GM03348 (cell line): ENCODE results near the gene NHS.
A peak's percentile ranks its signal among the peaks of the same experiment; 100 is the strongest.

Experiments used
- DNase-seq: peaks from one replicate; pipeline ENCODE4 v3.0.0; 2012; ENCODE audit warnings: low spot score

Gene NHS

GRCh38 chrX:17679261-17679660 lies 304.3 kb downstream of the NHS start:
- no peak for DNase-seq

GRCh38 chrX:17679820-17680219 lies 304.8 kb downstream of the NHS start:
- no peak for DNase-seq

GRCh38 chrX:17680732-17681413 lies 305.9 kb downstream of the NHS start:
- DNase-seq: peak; percentile 5

- DNase-seq: no peak
Observed at GRCh38 chrX:17682259-17682658, 307.3 kb downstream of the NHS start.

GRCh38 chrX:17685026-17685425 lies 310.0 kb downstream of the NHS start:
- no peak for DNase-seq

- DNase-seq: no peak
Observed at GRCh38 chrX:17687648-17688047, 312.6 kb downstream of the NHS start.

GRCh38 chrX:17689971-17690409 lies 315.0 kb downstream of the NHS start:
- DNase-seq: peak; percentile 54

- no peak for DNase-seq
Observed at GRCh38 chrX:17692709-17693346, 317.8 kb downstream of the NHS start.

- peak; percentile 12 for DNase-seq
Observed at GRCh38 chrX:17697191-17697590, 322.2 kb downstream of the NHS start.

GRCh38 chrX:17700976-17701375 lies 326.0 kb downstream of the NHS start:
- DNase-seq: no peak

- no peak for DNase-seq
Observed at GRCh38 chrX:17703201-17703600, 328.2 kb downstream of the NHS start.

- no peak for DNase-seq
Observed at GRCh38 chrX:17705211-17705610, 330.2 kb downstream of the NHS start.

GRCh38 chrX:17706676-17707075 lies 331.7 kb downstream of the NHS start:
- peak; percentile 82 for DNase-seq

- no peak for DNase-seq
Observed at GRCh38 chrX:17707731-17708130, 332.7 kb downstream of the NHS start.

GRCh38 chrX:17710871-17711301 lies 335.9 kb downstream of the NHS start:
- DNase-seq: peak; percentile 3

GRCh38 chrX:17713288-17713687 lies 338.3 kb downstream of the NHS start:
- no peak for DNase-seq

GRCh38 chrX:17718649-17719165 lies 343.7 kb downstream of the NHS start:
- no peak for DNase-seq

GRCh38 chrX:17719711-17720110 lies 344.7 kb downstream of the NHS start:
- DNase-seq: no peak

- DNase-seq: no peak
Observed at GRCh38 chrX:17721715-17722114, 346.7 kb downstream of the NHS start.

- DNase-seq: no peak
Observed at GRCh38 chrX:17725181-17725580, 350.2 kb downstream of the NHS start.

- DNase-seq: peak; percentile 11
Observed at GRCh38 chrX:17732138-17732783, 357.3 kb downstream of the NHS start.

- no peak for DNase-seq
Observed at GRCh38 chrX:17735406-17735805, 360.4 kb downstream of the NHS start.

- no peak for DNase-seq
Observed at GRCh38 chrX:17736478-17736855, 361.5 kb downstream of the NHS start.
